GM18519 (cell line): ENCODE data around the gene ZNF543.
"Not testable (repeated sequence)": the region's sequence is repeated elsewhere in the genome, so short reads cannot be mapped to it uniquely, and the experiment has no call there.

Source experiments
- ATAC-seq: cut with Tn5 transposase; IDR thresholded peaks from one replicate; pipeline ENCODE4 v1.9.1; 2021; ENCODE audit warnings: mild to moderate bottlenecking, moderate library complexity; ENCODE audit not compliant: unreplicated experiment, low FRiP score

ZNF543 gene

DNA sequence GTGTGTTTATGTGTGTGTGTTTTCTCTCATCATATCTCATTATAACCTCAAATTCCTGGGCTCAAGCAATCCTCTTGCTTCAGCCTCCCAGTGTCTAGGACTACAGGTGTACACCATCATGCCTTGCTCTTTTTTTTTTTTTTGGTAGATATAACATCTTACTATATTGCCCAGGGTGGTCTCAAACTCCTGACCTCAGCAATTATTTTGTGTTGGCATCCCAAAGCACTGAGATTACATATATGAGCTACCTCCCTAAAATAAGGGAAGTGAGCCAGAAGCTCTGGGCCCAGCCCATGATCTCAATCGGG, 448 bp upstream of the ZNF543 start:
- ATAC-seq = no peak

DNA sequence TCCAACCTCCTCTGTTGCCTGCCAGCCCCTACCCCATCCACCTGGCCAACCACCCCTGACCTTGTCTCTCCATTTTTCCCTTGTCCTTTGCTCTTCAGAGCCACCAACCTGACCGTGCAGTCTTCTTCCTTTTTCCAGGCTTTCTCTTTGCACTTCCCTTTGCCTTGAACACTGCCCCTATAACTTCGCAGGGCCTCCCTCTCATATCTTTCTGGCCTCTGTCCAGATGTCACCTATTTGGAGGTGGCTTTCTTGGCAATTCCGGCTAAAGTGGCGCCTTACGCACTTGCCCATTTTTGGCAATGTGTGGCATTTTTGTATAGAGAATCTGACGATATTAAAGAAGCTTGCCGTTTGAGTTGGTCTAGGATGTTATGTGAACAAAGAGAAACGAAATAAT, 844 bp downstream of the ZNF543 start:
- ATAC-seq = no peak

DNA sequence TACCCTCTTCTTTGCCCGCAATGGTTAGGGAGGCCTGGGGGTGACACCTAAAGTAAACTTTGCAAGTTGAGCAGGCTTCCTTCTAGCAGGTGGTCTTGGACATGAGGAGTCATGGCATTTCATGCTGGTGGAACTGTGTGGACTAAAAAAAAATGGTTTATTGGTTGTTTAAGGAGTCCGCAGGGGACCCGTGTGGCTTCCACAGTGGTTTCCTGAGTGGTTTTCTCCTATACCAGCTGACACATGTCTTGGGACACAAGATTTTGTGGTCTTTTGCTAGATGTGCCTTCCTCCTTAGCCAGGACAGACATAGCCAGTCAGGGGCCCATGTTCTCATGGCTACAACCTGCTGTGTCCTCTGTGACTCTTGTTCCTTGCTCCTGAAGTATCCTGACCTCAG, 1.5 kb downstream of the ZNF543 start:
- ATAC-seq = no peak

DNA sequence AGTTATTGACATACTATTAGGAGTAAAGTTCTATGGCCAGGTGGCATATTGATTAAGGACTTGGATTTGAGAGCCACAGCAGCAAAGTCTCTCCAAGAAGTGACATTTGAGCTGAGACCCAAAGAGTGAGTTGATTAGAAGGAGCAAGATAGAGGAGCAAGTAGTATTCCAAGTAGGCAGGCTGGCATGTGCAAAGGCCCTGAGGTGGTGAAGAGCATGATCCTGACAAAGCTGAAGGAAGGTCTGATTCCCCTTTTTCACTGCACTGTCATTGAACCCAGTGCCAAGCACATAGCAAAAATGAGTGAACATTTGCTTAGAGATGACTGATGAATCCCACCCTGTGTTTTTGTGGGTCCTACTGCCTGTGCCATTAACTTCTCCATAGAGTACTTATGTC, 4.7 kb downstream of the ZNF543 start:
- ATAC-seq = no peak

DNA sequence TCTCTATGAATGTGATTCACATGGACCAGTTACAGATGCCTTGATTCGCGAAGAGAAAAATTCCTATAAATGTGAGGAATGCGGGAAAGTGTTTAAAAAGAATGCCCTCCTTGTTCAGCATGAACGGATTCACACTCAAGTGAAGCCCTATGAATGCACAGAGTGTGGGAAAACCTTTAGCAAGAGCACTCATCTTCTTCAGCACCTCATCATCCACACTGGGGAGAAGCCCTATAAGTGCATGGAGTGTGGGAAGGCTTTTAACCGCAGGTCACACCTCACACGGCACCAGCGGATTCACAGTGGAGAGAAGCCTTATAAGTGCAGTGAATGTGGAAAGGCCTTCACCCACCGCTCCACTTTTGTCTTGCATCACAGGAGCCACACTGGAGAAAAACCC, 7.7 kb downstream of the ZNF543 start:
- ATAC-seq = no peak

DNA sequence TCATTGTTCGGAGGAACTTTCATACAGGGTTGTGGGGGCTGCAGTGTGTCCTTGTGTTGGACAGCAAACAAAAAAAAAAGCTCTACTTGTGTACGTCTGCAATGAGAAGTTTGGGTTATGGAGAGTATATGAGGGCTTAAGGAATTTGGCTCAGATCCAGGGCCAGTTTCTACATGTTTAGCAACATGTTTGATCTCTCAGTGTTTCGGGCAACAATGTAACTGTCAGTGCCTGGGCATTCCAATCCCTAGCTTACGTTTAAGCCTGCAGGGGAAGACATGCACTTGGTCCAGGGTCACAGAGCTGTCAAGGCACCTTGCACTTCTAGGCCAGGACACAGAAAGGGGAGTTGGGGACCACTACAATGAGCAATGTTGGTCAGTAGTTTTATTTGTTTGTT, 13.9 kb downstream of the ZNF543 start:
- ATAC-seq = no peak

DNA sequence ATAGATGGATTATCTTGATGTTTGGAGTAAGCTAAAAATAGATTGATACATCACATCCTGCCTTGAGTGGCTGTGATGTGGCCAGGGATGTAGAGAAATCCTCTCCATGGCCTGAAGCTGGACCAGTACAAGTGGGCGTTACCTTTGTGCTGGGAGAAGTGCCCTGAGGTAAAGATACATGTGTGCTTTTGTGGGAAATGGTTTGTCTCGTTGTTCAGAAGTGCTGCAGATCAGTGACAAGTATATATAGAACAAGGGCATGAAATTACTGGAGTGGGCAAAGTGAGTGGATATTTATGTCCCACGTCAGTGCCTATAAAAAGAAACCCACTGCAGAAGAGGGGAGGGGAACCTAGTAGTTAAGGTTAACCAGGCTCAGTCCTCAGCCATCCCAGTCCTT, 18.6 kb downstream of the ZNF543 start:
- ATAC-seq = no peak

DNA sequence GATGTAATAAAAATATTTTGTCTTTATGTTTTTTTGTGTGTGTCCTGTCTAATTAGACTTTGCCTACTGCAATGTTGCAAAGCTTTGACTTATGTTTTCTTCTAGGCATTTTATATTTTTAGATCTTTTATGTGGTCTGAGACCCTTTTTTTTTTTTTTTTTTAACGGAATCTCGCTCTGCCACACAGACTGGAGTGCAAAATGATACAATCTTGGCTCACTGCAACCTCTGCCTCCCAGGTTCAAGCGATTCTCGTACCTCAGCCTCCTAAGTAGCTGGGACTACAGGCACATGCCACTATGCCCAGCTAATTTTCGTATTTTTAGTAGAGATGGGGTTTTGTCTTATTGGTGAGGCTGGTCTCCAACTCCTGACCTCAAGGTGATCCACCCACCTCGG, 22.3 kb downstream of the ZNF543 start:
- ATAC-seq = no peak

DNA sequence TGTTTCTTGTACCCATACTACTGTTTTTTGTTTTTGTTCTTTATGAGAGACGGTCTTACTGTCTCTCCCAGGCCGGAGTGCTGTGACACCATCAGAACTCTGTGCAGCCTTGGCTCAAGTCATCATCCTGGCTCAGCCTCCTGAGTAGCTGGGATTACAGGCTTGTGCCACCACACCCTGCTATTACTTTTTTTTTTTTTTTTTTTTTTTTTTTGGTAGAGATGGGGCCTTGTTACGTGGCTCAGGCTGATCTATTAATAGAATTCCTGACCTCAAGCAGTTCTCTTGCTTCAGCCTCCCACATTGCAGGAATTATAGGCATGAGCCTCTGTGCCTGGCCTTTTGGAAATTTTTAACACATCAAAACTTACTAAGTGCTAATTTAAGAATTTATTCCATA, 27.9 kb downstream of the ZNF543 start:
- no peak for ATAC-seq

DNA sequence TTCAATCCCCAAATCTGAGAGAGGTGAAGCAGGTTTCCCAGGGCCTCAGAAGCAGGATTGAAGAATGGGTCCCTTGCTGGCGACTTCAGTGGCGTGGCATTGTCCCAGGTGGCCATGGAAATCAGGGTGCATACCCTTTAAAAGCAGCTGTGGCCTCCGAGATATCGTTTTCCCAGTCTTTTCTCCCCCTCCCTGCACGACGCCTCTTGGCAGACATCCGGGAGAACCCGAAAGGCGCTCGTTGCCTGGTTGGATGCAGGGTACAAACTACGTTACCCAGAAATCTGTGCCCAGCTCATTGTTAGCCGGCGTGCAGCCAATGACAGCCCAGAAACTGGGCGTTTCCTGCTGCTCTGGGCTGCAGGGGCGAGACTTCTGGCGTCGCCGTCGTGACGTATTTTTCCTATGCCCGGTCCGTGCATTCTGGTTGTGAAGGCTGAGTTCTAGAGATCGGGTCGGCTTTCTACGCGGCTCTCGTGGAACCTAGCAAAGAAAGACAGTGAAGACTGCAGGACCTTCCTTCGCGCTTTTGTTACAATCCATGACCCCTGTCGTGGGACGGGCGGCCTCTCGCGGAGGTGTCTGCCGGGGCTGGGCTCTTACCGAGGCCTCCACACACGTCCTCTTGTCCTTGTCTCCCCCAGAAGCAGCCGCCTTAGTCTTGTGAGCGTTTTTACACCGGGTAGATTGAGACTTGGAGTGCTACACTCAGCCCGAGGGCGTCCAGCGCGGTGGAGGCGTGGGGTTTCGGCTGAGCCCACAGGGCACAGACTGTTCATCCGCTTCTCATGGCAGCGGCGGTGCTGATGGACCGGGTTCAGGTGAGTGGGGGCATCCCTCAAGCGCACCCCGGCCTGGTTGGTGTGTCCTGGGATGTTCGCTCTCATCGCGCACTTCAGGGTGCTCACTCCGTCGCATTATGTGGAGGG, 30.9 kb downstream of the ZNF543 start, which contains the start of gene ZNF304:
Gene ZNF304 (plus strand): TSS at position 395 of the 929 bp plus-strand sequence. CDS start 394 bp downstream, at position 789.
- peak; percentile 93 for ATAC-seq

DNA sequence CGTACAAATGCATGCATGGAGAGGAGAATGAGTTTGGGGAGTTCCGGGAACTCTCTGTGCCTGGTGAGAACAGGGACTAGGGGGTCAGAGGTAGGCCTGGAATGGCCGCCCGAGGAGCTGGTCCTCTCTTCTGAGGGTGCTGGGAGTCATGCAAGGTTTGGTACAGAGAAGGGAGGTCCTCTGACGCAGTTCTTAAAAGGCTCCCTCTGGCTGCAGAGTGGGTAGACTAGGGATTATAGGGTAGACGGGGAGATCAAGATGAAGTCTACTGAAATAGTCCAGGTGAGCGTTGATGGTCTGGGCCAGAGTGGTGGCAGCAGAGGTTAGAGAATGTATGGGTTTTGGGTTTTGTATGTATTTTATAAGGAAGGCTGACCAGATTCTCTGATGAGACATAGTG, 31.6 kb downstream of the ZNF543 start:
- no peak for ATAC-seq

DNA sequence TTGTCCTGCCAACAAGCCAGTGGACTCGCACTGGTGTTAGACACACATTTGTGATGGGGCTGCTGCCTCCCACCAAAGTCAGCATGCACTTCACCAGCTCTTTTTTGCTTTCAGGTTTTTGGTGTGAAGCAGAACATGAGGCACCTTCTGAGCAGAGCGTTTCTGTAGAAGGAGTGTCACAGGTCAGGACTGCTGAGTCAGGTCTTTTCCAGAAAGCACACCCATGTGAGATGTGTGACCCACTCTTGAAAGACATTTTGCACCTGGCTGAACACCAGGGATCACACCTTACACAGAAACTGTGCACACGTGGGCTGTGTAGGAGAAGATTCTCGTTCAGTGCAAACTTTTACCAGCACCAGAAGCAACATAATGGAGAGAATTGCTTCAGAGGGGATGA, 35.6 kb downstream of the ZNF543 start:
- no peak for ATAC-seq

DNA sequence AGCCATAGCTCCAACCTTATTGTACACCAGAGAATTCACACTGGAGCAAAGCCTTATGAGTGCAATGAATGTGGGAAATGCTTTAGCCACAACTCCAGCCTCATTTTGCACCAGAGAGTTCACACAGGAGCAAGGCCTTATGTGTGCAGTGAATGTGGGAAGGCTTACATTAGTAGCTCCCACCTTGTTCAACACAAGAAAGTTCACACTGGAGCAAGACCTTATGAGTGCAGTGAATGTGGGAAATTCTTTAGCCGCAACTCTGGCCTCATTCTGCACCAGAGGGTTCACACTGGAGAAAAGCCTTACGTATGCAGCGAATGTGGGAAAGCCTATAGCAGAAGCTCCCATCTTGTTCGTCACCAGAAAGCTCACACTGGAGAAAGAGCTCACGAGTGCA, 37.1 kb downstream of the ZNF543 start:
- no peak for ATAC-seq

DNA sequence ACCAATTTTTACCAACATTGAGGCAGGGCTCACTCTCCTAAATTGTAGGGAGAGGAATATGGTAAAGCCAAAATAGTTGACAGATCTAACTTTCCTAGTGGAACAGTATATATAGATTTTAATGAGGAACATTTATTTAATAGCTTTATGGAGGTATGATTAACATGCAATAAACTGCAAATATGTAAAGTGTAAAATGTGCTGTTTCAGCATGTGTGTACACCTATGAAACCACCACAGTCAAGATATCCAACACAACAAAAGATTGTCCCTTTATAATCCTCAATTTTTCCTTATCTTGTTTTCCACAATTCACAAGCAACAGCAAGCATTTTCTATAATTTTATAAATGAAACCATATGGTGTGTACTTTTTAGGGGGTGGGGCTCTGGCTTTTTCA, 39.0 kb downstream of the ZNF543 start:
- no peak for ATAC-seq

DNA sequence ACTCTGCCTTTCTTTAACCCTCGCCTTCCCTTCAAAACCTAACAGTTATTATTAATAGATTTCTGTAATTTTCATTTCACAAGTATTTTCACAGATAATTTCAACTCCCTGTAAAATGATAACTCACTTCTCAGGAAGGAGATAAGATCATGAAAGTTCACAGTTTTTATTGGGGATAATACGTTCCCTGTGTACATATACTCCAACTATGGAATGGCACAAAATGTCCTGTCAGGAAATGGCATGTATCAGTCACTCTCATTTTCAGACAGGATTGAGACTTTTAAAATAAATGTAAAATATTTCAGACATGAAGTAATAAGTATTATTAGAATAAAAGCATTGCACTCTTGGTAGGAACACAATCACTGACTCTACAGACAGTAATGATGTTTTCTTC, 42.1 kb downstream of the ZNF543 start:
- ATAC-seq = no peak

DNA sequence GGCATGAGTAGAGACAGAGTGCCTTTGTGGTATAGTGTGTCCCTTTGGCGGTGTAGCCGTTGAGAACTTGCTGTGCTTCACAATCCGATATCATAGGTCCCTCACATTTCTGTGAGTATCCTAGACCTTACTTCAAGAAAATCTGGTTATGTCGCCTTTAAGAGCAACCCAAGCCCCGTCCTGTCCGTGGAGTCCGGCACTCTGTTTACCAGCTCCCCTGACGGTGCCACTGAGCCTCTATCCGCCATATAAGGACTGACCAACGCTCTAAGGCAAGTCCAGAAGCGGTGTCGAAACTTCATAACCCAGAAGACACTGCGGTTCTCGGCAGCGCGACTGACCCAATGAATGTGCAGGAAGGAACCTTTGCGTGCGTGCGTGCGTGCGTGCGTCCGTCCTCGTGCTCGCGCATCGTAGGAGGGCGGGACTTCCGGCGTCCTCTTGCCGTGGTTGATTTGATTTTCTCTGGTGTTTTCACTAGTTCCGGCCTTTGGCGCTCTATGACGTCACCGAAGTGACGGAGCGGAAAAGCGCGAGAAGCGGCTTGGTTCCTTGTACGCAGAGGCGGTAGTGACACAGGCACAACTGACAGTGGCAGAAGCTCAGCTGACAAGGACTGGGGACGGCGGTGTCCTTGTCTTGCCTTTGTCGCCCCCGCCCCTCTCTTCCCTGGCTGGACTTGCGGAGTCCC, 42.9 kb downstream of the ZNF543 start, which contains the start of the genes TRAPPC2B and ZNF547:
Gene TRAPPC2B (plus strand): TSS at position 555 of the 691 bp plus-strand sequence. CDS start 1,283 bp downstream, outside the sequence.
Gene ZNF547 (plus strand): TSS at position 555 of the 691 bp plus-strand sequence. CDS start 5,005 bp downstream, outside the sequence.
- peak; percentile 84 for ATAC-seq

DNA sequence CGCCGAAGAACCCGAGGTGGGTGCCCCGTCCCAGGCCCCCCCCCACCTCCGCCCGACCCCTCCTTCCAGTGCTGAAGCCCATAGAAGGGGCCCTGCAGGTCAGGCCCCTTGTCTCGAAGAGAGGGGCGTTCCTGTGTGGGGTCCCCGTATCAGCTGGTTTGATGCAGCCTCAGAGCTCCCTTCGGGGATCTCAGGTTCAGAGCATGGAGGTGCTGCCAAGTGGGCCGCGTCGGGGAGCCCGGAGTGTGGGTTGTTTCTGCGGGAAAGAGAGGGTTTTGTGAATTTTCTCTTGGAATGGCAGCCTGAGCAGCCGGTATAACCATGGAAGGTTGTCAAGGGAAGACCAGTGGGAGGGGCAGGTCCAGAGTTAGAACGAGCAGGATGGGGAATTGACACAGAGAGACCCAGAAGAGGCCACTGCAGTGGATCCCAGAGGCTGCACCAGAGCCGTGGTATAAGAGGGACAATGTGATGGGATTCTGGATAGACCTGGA, 43.5 kb downstream of the ZNF543 start:
- ATAC-seq = no peak

DNA sequence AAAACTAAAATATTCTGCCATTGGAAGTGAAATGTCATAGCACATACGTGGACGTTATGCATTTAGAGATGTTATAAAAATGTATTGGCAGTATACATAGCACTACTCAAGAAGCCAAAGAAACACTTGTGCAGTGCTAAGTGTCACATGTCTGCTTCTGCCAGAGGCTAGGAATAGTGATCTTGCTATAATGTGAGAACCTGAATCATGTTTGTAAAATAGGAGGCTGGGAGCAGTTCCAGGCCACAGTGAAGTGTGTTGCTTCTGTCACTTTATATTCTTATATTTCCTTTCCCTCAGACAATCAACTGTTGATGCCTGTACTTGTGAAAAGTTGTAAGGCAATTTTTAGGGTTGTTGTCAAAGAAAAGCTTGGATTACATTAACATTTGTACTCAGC, 46.5 kb downstream of the ZNF543 start:
- ATAC-seq = no peak

DNA sequence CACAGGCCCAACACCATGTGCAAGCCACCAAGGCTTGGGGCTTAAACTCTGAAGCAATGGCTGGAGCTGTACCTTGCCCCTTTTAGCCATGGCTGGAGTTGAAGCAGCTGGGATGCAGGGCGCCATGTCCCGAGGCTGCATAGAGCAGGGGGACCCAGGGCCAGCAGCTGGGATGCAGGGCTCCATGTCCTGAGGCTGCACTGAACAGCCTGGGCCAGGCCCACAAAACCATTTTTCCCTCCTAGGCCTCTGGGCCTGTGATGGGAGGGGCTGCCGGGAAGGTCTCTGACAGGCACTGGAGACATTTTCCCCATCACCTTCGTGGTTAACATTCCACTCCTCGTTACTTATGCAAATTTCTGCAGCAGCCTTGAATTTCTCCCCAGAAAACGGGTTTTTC, 53.9 kb downstream of the ZNF543 start:
- ATAC-seq = no peak

DNA sequence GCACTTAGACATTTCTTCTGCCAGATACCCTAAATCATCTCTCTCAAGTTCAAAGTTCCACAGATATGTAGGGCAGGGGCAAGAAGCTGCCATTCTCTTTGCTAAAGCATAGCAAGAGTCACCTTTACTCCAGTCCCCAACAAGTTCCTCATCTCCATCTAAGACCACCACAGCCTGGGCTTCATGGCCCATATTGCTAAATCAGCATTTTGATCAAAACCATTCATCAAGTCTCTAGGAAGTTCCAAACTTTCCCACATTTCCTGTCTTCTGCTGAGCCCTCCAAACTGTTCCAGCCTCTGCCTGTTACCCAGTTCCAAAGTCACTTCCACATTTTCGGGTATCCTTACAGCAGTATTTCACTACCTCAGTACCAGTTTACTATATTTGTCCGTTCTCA, 54.4 kb downstream of the ZNF543 start:
- not testable (repeated sequence) for ATAC-seq

DNA sequence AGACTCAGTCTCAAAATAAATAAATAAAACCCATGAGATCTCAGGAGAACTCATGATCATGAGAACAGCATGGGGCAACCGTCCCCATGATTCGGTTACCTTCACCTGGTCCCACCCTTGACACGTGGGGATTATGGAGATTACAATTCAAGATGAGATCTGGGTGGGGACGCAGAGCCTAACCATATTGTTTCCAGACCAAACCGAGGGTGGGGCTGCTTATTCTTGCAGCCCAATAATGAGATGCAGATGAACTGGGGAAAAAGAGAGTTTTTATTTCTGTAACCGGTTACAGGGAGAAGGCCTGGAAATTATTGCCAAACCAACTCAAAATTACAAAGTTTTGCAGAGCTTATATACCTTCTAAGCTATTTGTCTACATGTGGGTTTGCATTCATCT, 55.9 kb downstream of the ZNF543 start:
- ATAC-seq = no peak
